Neural progenitor cell (in vitro differentiated cells): Measurements from ENCODE around the gene COL15A1. TPM values are rescaled to one million over a fixed set of nuclear protein-coding genes. Genes with fewer than 3 reads are reported as not detected.
A peak's percentile ranks its signal among the peaks of the same experiment; 100 is the strongest.
"Not testable (repeated sequence)": the region's sequence is repeated elsewhere in the genome, so short reads cannot be mapped to it uniquely, and the experiment has no call there.

Experiments
- DNase-seq: peaks from one replicate; pipeline ENCODE4 v3.0.0-alpha.2; 2016; ENCODE audit warnings: low spot score
- H2AFZ ChIP-seq: fragments of 200-600 bp; sonication (generic); replicated peaks from 2 replicates; pipeline ENCODE4 v1.6.1; 2016; ENCODE audit warnings: antibody characterized with exemption
- H3F3A ChIP-seq: fragments of 200-600 bp; sonication (generic); 2 replicates; pipeline ENCODE4 v1.6.1; 2016; ENCODE audit warnings: antibody characterized with exemption, low read depth
- H3K27ac ChIP-seq: fragments of 200-600 bp; sonication (generic); 2 replicates; pipeline ENCODE4 v1.5.1; 2016; ENCODE audit warnings: mild to moderate bottlenecking
- H3K27me3 ChIP-seq: fragments of 200-600 bp; sonication (generic); 2 replicates; pipeline ENCODE4 v1.6.1; 2016; ENCODE audit warnings: mild to moderate bottlenecking, moderate library complexity
- H3K36me3 ChIP-seq: fragments of 200-600 bp; sonication (generic); 2 replicates; pipeline ENCODE4 v1.5.1; 2016
- H3K4me1 ChIP-seq: fragments of 200-600 bp; sonication (generic); 2 replicates; pipeline ENCODE4 v1.6.1; 2016; ENCODE audit warnings: mixed run types
- H3K4me2 ChIP-seq: fragments of 200-600 bp; sonication (generic); 2 replicates; pipeline ENCODE4 v1.6.1; 2016
- H3K4me3 ChIP-seq: fragments of 200-600 bp; sonication (generic); 2 replicates; pipeline ENCODE4 v1.5.1; 2016
- H3K79me2 ChIP-seq: fragments of 200-600 bp; sonication (generic); 2 replicates; pipeline ENCODE4 v1.6.1; 2016; ENCODE audit warnings: low read depth
- H3K9ac ChIP-seq: fragments of 200-600 bp; sonication (generic); 2 replicates; pipeline ENCODE4 v1.6.1; 2016
- H3K9me3 ChIP-seq: fragments of 200-600 bp; sonication (generic); 2 replicates; pipeline ENCODE4 v1.5.1; 2016; ENCODE audit warnings: low read depth
- H4K20me1 ChIP-seq: fragments of 200-600 bp; sonication (generic); 2 replicates; pipeline ENCODE4 v1.6.1; 2016; ENCODE audit warnings: low read depth
- H3K27ac Mint-ChIP-seq: 3 replicates; pipeline ENCODE4 v1.8.0; 2021; ENCODE audit warnings: mixed read lengths
- H3K27me3 Mint-ChIP-seq: 2 replicates; pipeline ENCODE4 v1.8.0; 2022; ENCODE audit warnings: low read depth, mild to moderate bottlenecking, inconsistent platforms, moderate library complexity, mixed read lengths; ENCODE audit not compliant: insufficient read depth
- H3K36me3 Mint-ChIP-seq: 3 replicates; pipeline ENCODE4 v1.8.0; 2021; ENCODE audit warnings: mixed read lengths
- H3K4me1 Mint-ChIP-seq: 3 replicates; pipeline ENCODE4 v1.8.0; 2021; ENCODE audit warnings: mixed read lengths
- H3K4me3 Mint-ChIP-seq: 3 replicates; pipeline ENCODE4 v1.8.0; 2021; ENCODE audit warnings: mild to moderate bottlenecking, moderate library complexity, mixed read lengths
- H3K9me3 Mint-ChIP-seq: 3 replicates; pipeline ENCODE4 v1.8.0; 2020; ENCODE audit warnings: mixed read lengths
- EZH2 ChIP-seq: fragments of 200-600 bp; sonication (generic); IDR thresholded peaks from 2 replicates; pipeline ENCODE4 v1.6.1; 2017; ENCODE audit warnings: antibody characterized with exemption, mild to moderate bottlenecking, moderate library complexity
- EZH2phosphoT487 ChIP-seq: fragments of 200-600 bp; sonication (generic); IDR thresholded peaks from 2 replicates; pipeline ENCODE4 v1.6.1; 2017; ENCODE audit warnings: antibody characterized with exemption
- total RNA-seq: library from RNA; depleted of rRNA; stranded (reverse); fragments of >200 nt; gene quantifications from 2 replicates; pipeline ENCODE4 v1.2.3, GENCODE V29; 2015; ENCODE audit warnings: low replicate concordance
- TF ChIP-seq, protein P1 (sequence below): fragments of 200-600 bp; sonication (generic); IDR thresholded peaks from 2 replicates; pipeline ENCODE4 v1.5.1; 2017; ENCODE audit warnings: antibody characterized with exemption, mild to moderate bottlenecking

Gene COL15A1
- total RNA-seq, 1 donor from 2014 or later: 3.2 TPM

DNA sequence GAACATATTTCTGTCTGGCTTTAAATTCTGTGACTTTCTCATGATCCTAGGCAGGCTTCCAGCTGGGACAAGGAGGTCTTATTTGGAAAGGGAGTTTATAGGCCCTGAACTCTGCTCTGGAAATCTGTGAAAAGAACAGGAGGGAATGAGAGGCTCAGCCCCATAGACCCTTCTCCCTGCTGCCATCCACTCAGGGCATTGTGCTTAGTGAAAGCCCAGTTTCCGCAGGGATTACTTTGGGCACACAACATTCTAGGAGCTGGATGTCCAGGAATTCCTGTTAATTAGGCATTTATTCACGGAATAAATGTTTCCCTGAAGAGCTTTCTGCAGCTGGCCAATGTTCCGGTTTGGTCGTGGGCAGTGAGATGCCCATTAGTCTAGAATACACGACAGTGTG is 32.7 kb upstream of the COL15A1 start:
- Mint-ChIP-seq H3K27me3 (peaks cover 14% of the 10 kb centered on the region), H3K4me1 (peaks cover 4% of the 10 kb centered on the region), H3K4me3 (no peak overlapping the region), H3K9me3 (no peaks in the 10 kb centered on the region), H3K27ac (peak overlapping the region; percentile 47), H3K36me3 (no peaks in the 10 kb centered on the region)
- H3K4me2 ChIP-seq: no peak overlapping the region
- no peak overlapping the region for H3K27ac ChIP-seq
- H3K79me2 ChIP-seq: no peaks in the 10 kb centered on the region
- no peak overlapping the region for H3K9ac ChIP-seq
- TF ChIP-seq EZH2phosphoT487 (no peak), EZH2 (no peak)
- TF ChIP-seq, protein P1, sequence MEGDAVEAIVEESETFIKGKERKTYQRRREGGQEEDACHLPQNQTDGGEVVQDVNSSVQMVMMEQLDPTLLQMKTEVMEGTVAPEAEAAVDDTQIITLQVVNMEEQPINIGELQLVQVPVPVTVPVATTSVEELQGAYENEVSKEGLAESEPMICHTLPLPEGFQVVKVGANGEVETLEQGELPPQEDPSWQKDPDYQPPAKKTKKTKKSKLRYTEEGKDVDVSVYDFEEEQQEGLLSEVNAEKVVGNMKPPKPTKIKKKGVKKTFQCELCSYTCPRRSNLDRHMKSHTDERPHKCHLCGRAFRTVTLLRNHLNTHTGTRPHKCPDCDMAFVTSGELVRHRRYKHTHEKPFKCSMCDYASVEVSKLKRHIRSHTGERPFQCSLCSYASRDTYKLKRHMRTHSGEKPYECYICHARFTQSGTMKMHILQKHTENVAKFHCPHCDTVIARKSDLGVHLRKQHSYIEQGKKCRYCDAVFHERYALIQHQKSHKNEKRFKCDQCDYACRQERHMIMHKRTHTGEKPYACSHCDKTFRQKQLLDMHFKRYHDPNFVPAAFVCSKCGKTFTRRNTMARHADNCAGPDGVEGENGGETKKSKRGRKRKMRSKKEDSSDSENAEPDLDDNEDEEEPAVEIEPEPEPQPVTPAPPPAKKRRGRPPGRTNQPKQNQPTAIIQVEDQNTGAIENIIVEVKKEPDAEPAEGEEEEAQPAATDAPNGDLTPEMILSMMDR: no peak
- H3K9me3 ChIP-seq: no peaks in the 10 kb centered on the region
- no peak overlapping the region for H2AFZ ChIP-seq
- no peaks in the 10 kb centered on the region for H3K27me3 ChIP-seq
- DNase-seq: no peak
- no peaks in the 10 kb centered on the region for H4K20me1 ChIP-seq
- H3K4me3 ChIP-seq: no peak overlapping the region
- H3K4me1 ChIP-seq: peaks cover 10% of the 10 kb centered on the region
- H3K36me3 ChIP-seq: no peaks in the 10 kb centered on the region
- H3F3A ChIP-seq: no peaks in the 10 kb centered on the region

DNA sequence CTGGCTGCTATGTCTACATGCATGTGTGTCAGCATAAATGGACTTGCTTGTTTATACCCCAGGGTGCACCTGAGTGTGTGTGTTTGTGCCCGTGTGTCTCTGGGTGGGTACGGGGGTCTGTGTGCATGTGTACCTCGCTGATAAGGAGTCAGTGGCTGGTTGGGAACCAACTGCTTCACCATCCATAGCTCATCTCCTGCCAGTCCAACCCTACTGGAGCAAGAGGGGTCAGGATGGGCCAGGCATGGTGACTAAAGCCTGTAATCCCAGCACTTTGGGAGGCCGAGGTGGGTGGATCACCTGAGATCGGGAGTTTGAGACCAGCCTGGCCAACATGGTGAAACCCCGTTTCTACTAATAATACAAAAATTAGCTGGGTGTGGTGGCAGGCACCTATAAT is 32.0 kb upstream of the COL15A1 start:
- not testable (repeated sequence) for H3K4me1 Mint-ChIP-seq, H3K9me3 ChIP-seq, H3K27ac Mint-ChIP-seq, H3K36me3 ChIP-seq, H2AFZ ChIP-seq, H3K4me3 ChIP-seq, H3F3A ChIP-seq, H3K27ac ChIP-seq, DNase-seq, H3K79me2 ChIP-seq, H3K36me3 Mint-ChIP-seq, H3K9ac ChIP-seq, H4K20me1 ChIP-seq, H3K4me2 ChIP-seq, H3K4me3 Mint-ChIP-seq, H3K9me3 Mint-ChIP-seq, H3K27me3 ChIP-seq
- peaks cover 14% of the 10 kb centered on the region for H3K27me3 Mint-ChIP-seq
- H3K4me1 ChIP-seq: peaks cover 13% of the 10 kb centered on the region

DNA sequence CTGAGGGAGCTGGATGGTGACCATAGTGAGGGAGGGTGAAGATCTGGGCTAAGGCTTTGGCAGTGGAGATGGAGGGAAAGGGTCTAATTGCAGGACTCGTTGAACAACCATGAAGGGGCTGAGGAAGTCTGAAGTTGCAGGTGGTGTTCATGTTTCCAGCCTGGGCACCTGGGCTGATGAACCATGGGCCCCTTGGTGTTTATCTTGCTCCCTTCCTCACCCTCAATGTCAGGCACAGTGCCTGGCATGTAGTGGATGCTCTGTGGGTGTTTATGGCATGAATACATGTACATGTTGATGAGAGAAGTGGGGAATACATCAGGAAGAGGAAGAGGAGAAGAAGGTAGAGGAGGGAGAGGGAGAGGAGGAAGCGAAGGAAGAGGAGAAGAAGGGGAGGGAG is 31.3 kb upstream of the COL15A1 start:
- Histone ChIP-seq H3K4me1 (peaks cover 13% of the 10 kb centered on the region), H3F3A (peaks cover 5% of the 10 kb centered on the region), H3K36me3 (no peaks in the 10 kb centered on the region), H2AFZ (no peak overlapping the region), H3K27ac (no peak overlapping the region), H3K79me2 (no peaks in the 10 kb centered on the region), H3K27me3 (no peaks in the 10 kb centered on the region), H3K4me2 (no peak overlapping the region), H4K20me1 (no peaks in the 10 kb centered on the region), H3K9ac (no peak overlapping the region), H3K9me3 (no peaks in the 10 kb centered on the region), H3K4me3 (no peak overlapping the region)
- Mint-ChIP-seq H3K27ac (no peak overlapping the region), H3K36me3 (no peaks in the 10 kb centered on the region), H3K4me1 (peaks cover 10% of the 10 kb centered on the region), H3K4me3 (no peak overlapping the region), H3K9me3 (no peaks in the 10 kb centered on the region), H3K27me3 (peaks cover 14% of the 10 kb centered on the region)
- DNase-seq: no peak
- TF ChIP-seq EZH2phosphoT487: no peak
- TF ChIP-seq, protein P1: no peak
- no peak for TF ChIP-seq EZH2

DNA sequence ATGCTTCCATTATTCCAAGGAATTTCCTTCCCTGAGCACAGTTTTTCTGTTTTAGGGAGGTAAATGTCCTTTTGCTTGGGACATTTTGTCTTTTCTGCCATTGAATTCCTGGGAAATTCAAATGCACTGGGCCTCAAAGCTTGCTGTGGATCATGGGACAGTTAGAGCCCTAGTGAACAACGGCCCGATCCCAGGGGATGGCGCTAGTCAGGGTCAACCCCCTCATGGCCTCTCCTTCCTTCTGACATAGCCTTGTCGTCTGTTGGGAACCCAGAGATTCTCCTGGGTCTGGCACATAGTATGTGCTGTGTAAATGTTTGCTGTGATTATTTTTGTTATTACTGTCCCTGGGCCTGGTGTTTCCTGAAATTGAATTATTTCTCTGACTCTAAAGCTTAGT is 30.7 kb upstream of the COL15A1 start:
- Histone ChIP-seq H3K4me3 (no peak overlapping the region), H3K9ac (no peak overlapping the region), H4K20me1 (no peaks in the 10 kb centered on the region), H3K36me3 (no peaks in the 10 kb centered on the region), H2AFZ (no peak overlapping the region), H3K27ac (no peak overlapping the region), H3K4me1 (peaks cover 13% of the 10 kb centered on the region), H3K4me2 (no peak overlapping the region), H3K27me3 (no peaks in the 10 kb centered on the region), H3F3A (peaks cover 5% of the 10 kb centered on the region), H3K79me2 (no peaks in the 10 kb centered on the region), H3K9me3 (no peaks in the 10 kb centered on the region)
- Mint-ChIP-seq H3K36me3 (no peaks in the 10 kb centered on the region), H3K27me3 (peaks cover 14% of the 10 kb centered on the region), H3K27ac (no peak overlapping the region), H3K4me3 (no peak overlapping the region), H3K9me3 (no peaks in the 10 kb centered on the region), H3K4me1 (peaks cover 10% of the 10 kb centered on the region)
- DNase-seq: no peak
- TF ChIP-seq, protein P1: no peak
- TF ChIP-seq EZH2phosphoT487 (no peak), EZH2 (no peak)
